H1 (cell line): ENCODE data around the gene HMCN2. TPM values are rescaled to one million over a fixed set of nuclear protein-coding genes. Genes with fewer than 3 reads are reported as not detected.

ENCODE experiments used
- CTCF ChIA-PET: fragments of 300-600 bp; sonication (Branson Sonifier 250); formaldehyde crosslinking; loops from one replicate; lab custom pipeline; 2021; ENCODE audit not compliant: partially characterized antibody; lab: Charles Lee
- POLR2A ChIA-PET: fragments of 300-600 bp; sonication (Branson Sonifier 250); formaldehyde crosslinking; loops from one replicate; lab custom pipeline; 2021; ENCODE audit warnings: inconsistent platforms; ENCODE audit not compliant: partially characterized antibody; lab: Charles Lee
- DNase-seq, 2 experiments: peaks; one replicate each; pipeline versions ENCODE4 v3.0.0 to v3.0.0-alpha.2; 2010 to 2022; ENCODE audit warnings: low spot score in 2 of 2, low read depth in 1 of 2, mixed read lengths in 1 of 2
- FAIRE-seq: peaks from 2 replicates; lab custom pipeline; 2011; peaks lifted over from hg19 to GRCh38; lab: Jason Lieb, UNC
- H2AFZ ChIP-seq: 2 replicates; pipeline ENCODE4 v1.8.1; 2012; ENCODE audit warnings: low read length, inconsistent platforms
- H2AK5ac ChIP-seq: 2 replicates; pipeline ENCODE4 v1.6.1; 2013; ENCODE audit warnings: low read depth, low read length
- H2BK120ac ChIP-seq: replicated peaks from 2 replicates; pipeline ENCODE3; 2013; ENCODE audit warnings: low read depth, low read length, inconsistent platforms
- H2BK12ac ChIP-seq: 2 replicates; pipeline ENCODE4 v1.6.1; 2013; ENCODE audit warnings: low read depth, low read length
- H2BK15ac ChIP-seq: 2 replicates; pipeline ENCODE4 v1.6.1; 2013; ENCODE audit warnings: low read length
- H2BK20ac ChIP-seq: 2 replicates; pipeline ENCODE4 v1.6.1; 2013; ENCODE audit warnings: low read length
- H2BK5ac ChIP-seq: 2 replicates; pipeline ENCODE4 v1.6.1; 2013; ENCODE audit warnings: low read depth, low read length
- H3K14ac ChIP-seq: 2 replicates; pipeline ENCODE4 v1.6.1; 2013; ENCODE audit warnings: inconsistent platforms; ENCODE audit not compliant: insufficient read length
- H3K18ac ChIP-seq: 2 replicates; pipeline ENCODE4 v1.6.1; 2013; ENCODE audit warnings: low read length; ENCODE audit errors: extremely low read depth
- H3K23ac ChIP-seq: 2 replicates; pipeline ENCODE4 v1.6.1; 2013; ENCODE audit warnings: inconsistent platforms; ENCODE audit not compliant: insufficient read length
- H3K23me2 ChIP-seq: 2 replicates; pipeline ENCODE4 v1.6.1; 2013; ENCODE audit warnings: low read depth, low read length
- H3K27ac ChIP-seq: 2 replicates; pipeline ENCODE4 v1.6.1; 2011; ENCODE audit warnings: low read depth, low read length, inconsistent platforms
- H3K27me3 ChIP-seq, 4 experiments: replicated peaks in 1 of 4; 1 replicate in 1 of 4; 2 replicates in 3 of 4; pipeline versions ENCODE4 v1.6.1 to v1.8.1; 2011 to 2013; ENCODE audit warnings: low read length in 3 of 4, mild to moderate bottlenecking in 3 of 4, inconsistent platforms in 2 of 4, mixed read lengths in 2 of 4, moderate library complexity in 1 of 4; ENCODE audit not compliant: control insufficient read depth in 3 of 4, insufficient read depth in 3 of 4; ENCODE audit errors: extremely low read depth in 1 of 4
- H3K36me3 ChIP-seq, 4 experiments: 2 replicates each; pipeline versions ENCODE4 v1.6.1 to v1.8.1; 2011 to 2013; ENCODE audit warnings: mild to moderate bottlenecking in 4 of 4, low read length in 3 of 4, moderate library complexity in 2 of 4, control low read depth in 1 of 4, inconsistent platforms in 1 of 4; ENCODE audit not compliant: insufficient read depth in 4 of 4, control insufficient read depth in 2 of 4
- H3K4ac ChIP-seq: replicated peaks from 2 replicates; pipeline ENCODE3; 2013; ENCODE audit warnings: low read length, low read depth, mixed read lengths, inconsistent platforms; ENCODE audit not compliant: insufficient read length
- H3K4me1 ChIP-seq, 4 experiments: replicated peaks in 1 of 4; 1 replicate in 1 of 4; 2 replicates in 3 of 4; pipeline versions ENCODE4 v1.6.1 to v1.8.1; 2011 to 2013; ENCODE audit warnings: low read length in 3 of 4, inconsistent platforms in 2 of 4, mixed read lengths in 1 of 4; ENCODE audit not compliant: insufficient read depth in 4 of 4, control insufficient read depth in 3 of 4
- H3K4me2 ChIP-seq, 2 experiments: 2 replicates each; pipeline versions ENCODE4 v1.6.1 to v1.8.1; 2011 to 2013; ENCODE audit warnings: low read depth in 2 of 2, low read length in 2 of 2, control low read depth in 1 of 2, inconsistent platforms in 1 of 2, mild to moderate bottlenecking in 1 of 2; ENCODE audit not compliant: insufficient read depth in 1 of 2
- H3K4me3 ChIP-seq, 4 experiments: fragments of 200-600, 300-600 bp in 1 of 4; sonication (generic), shearing (Covaris generic), sonication (Bioruptor Twin) in 1 of 4; 2 replicates each; pipeline versions ENCODE4 v1.5.1 to v1.8.1; 2011 to 2016; ENCODE audit warnings: low read length in 4 of 4, low read depth in 3 of 4, control low read depth in 2 of 4, inconsistent platforms in 2 of 4, mild to moderate bottlenecking in 2 of 4, mixed read lengths in 1 of 4, moderate library complexity in 1 of 4; ENCODE audit not compliant: insufficient read depth in 2 of 4; ENCODE audit errors: extremely low read depth in 1 of 4
- H3K56ac ChIP-seq: replicated peaks from 2 replicates; pipeline ENCODE3; 2013; ENCODE audit warnings: low read depth, mild to moderate bottlenecking, mixed read lengths, low read length, inconsistent platforms; ENCODE audit not compliant: insufficient read length
- H3K79me1 ChIP-seq: 2 replicates; pipeline ENCODE4 v1.6.1; 2013; ENCODE audit warnings: low read depth, low read length, control low read depth
- H3K79me2 ChIP-seq, 2 experiments: 2 replicates each; pipeline versions ENCODE4 v1.6.1 to v1.8.1; 2012 to 2013; ENCODE audit warnings: low read length in 2 of 2, mild to moderate bottlenecking in 2 of 2, inconsistent platforms in 1 of 2; ENCODE audit not compliant: insufficient read depth in 2 of 2, control insufficient read depth in 1 of 2
- H3K9ac ChIP-seq, 4 experiments: replicated peaks in 1 of 4; 1 replicate in 1 of 4; 2 replicates in 3 of 4; pipeline versions ENCODE4 v1.6.1 to v1.8.1; 2011 to 2013; ENCODE audit warnings: low read depth in 3 of 4, low read length in 3 of 4, control low read depth in 2 of 4, mild to moderate bottlenecking in 2 of 4, moderate library complexity in 2 of 4, inconsistent platforms in 1 of 4; ENCODE audit errors: extremely low read depth in 1 of 4
- H3K9me3 ChIP-seq, 2 experiments: 2 replicates each; pipeline versions ENCODE4 v1.6.1 to v1.8.1; 2012 to 2013; ENCODE audit warnings: mild to moderate bottlenecking in 2 of 2, moderate library complexity in 2 of 2, control low read depth in 1 of 2, inconsistent platforms in 1 of 2, low read depth in 1 of 2, low read length in 1 of 2, mixed read lengths in 1 of 2; ENCODE audit not compliant: insufficient read depth in 2 of 2
- H4K20me1 ChIP-seq, 2 experiments: replicated peaks in 1 of 2; 2 replicates each; pipeline versions ENCODE3 to v1.8.1; 2011 to 2013; ENCODE audit warnings: inconsistent platforms in 2 of 2, low read length in 2 of 2, mild to moderate bottlenecking in 1 of 2; ENCODE audit not compliant: insufficient read depth in 2 of 2, control insufficient read depth in 1 of 2
- H4K5ac ChIP-seq: 2 replicates; pipeline ENCODE4 v1.6.1; 2013; ENCODE audit warnings: low read length, low read depth, mixed read lengths, inconsistent platforms; ENCODE audit not compliant: insufficient read length
- H4K8ac ChIP-seq: 2 replicates; pipeline ENCODE4 v1.8.0; 2013; ENCODE audit warnings: mild to moderate bottlenecking, moderate library complexity, low read length, inconsistent platforms; ENCODE audit not compliant: insufficient read depth; ENCODE audit errors: extremely low read depth
- H4K91ac ChIP-seq: replicated peaks from 2 replicates; pipeline ENCODE3; 2013; ENCODE audit warnings: low read length, mixed read lengths, inconsistent platforms; ENCODE audit not compliant: insufficient read length
- CBX5 ChIP-seq: fragments of 300-800, 300-1000 bp; sonication (generic); IDR thresholded peaks from 2 replicates; pipeline ENCODE4 v1.7.1; 2016; ENCODE audit warnings: antibody characterized with exemption, low read length, low read depth
- CBX8 ChIP-seq: fragments of 300-800, 300-1000 bp; sonication (generic); IDR thresholded peaks from 2 replicates; pipeline ENCODE4 v1.7.1; 2016; ENCODE audit warnings: low read depth, low read length, borderline replicate concordance
- CHD2 ChIP-seq: IDR thresholded peaks from 2 replicates; pipeline ENCODE4 v1.6.1; 2012; ENCODE audit warnings: low read length, improper control_type of control experiment
- CREB1 ChIP-seq: IDR thresholded peaks from 2 replicates; pipeline ENCODE4 v1.6.1; 2012; ENCODE audit warnings: inconsistent platforms
- CTBP2 ChIP-seq: IDR thresholded peaks from 2 replicates; pipeline ENCODE4 v1.7.0; 2011; ENCODE audit warnings: borderline replicate concordance, mild to moderate bottlenecking, moderate library complexity, mixed read lengths, low read length; ENCODE audit not compliant: insufficient read depth, insufficient read length
- EGR1 ChIP-seq: IDR thresholded peaks from 2 replicates; pipeline ENCODE4 v1.6.1; 2011; ENCODE audit warnings: low read depth, low read length, borderline replicate concordance
- GTF2F1 ChIP-seq: IDR thresholded peaks from 2 replicates; pipeline ENCODE4 v1.6.1; 2012; ENCODE audit warnings: low read depth, low read length, improper control_type of control experiment, borderline replicate concordance
- JUN ChIP-seq: IDR thresholded peaks from 2 replicates; pipeline ENCODE4 v1.6.1; 2011; ENCODE audit warnings: low read depth, mild to moderate bottlenecking, improper control_type of control experiment, low read length
- NANOG ChIP-seq: IDR thresholded peaks from 2 replicates; pipeline ENCODE4 v1.6.1; 2011; ENCODE audit warnings: low read length, low read depth, mild to moderate bottlenecking, inconsistent platforms; ENCODE audit not compliant: insufficient read depth, poor library complexity, severe bottlenecking
- POLR2A ChIP-seq, 2 experiments: IDR thresholded peaks; 1 replicate in 1 of 2; 2 replicates in 1 of 2; pipeline ENCODE4 v1.6.1; 2011; ENCODE audit warnings: low read depth in 2 of 2, low read length in 2 of 2, mild to moderate bottlenecking in 2 of 2; ENCODE audit errors: control extremely low read depth in 1 of 2
- RFX5 ChIP-seq: IDR thresholded peaks from 2 replicates; pipeline ENCODE4 v1.6.1; 2011; ENCODE audit warnings: low read depth, low read length, improper control_type of control experiment, borderline replicate concordance
- SIX5 ChIP-seq: IDR thresholded peaks from 2 replicates; pipeline ENCODE4 v1.6.1; 2011; ENCODE audit warnings: mild to moderate bottlenecking, low read depth, low read length
- SP1 ChIP-seq: IDR thresholded peaks from 2 replicates; pipeline ENCODE4 v1.6.1; 2011; ENCODE audit warnings: low read depth, low read length
- WGBS, 2 experiments: shearing (Covaris generic) in 1 of 2; methylation state at CpG; one replicate each; pipeline versions ENCODE4 v1.1.6 to v1.1.7; 2013 to 2015; ENCODE audit warnings: low lambda C conversion rate in 2 of 2, mixed read lengths in 2 of 2, inconsistent platforms in 1 of 2, low coverage in 1 of 2, missing lambda C conversion rate in 1 of 2; ENCODE audit not compliant: insufficient replicate concordance in 2 of 2, insufficient coverage in 1 of 2, insufficient read length in 1 of 2; ENCODE audit errors: extremely low coverage in 1 of 2, missing lambda C conversion rate in 1 of 2; 5-methylcytosine and 5-hydroxymethylcytosine counted together
- polyA plus RNA-seq, 7 experiments: library from polyadenylated mRNA; depleted of rRNA in 3 of 7; stranded (reverse) in 5 of 7; unstranded in 2 of 7; fragments of >200 nt in 5 of 7; fragments of 200-250 nt in 2 of 7; gene quantifications; 1 replicate in 5 of 7; 2 replicates in 1 of 7; 4 replicates in 1 of 7; pipeline versions ENCODE4 v1.2.1 to v1.2.3, GENCODE V29; 2011 to 2013; ENCODE audit warnings: missing spikeins in 2 of 7, mixed read lengths in 2 of 7
- total RNA-seq: library from RNA; stranded (reverse); fragmentation: NEBNext Ultra II Directional; extraction: Animal tissue kit (Norgen Biotek cat#: 25700); gene quantifications from 2 replicates; pipeline ENCODE4 v1.2.1, GENCODE V29; 2021
- TF ChIP-seq, protein P1 (sequence below): IDR thresholded peaks from 2 replicates; pipeline ENCODE4 v1.6.1; 2011; ENCODE audit warnings: low read depth, mild to moderate bottlenecking, low read length; ENCODE audit not compliant: insufficient read depth

HMCN2 gene
- total and polyA plus RNA-seq, 2 of the 8 experiments (the other 6 are each of a cell fraction or from before 2014, with no cell fraction given): 5.0 to 9.1 TPM

GRCh38 chr9:130230631-130231030 is 34.9 kb upstream of the HMCN2 start:
- no peak for FAIRE-seq
- Histone ChIP-seq H2BK20ac (no peak overlapping the region), H2BK120ac (no peak overlapping the region), H2BK5ac (no peak overlapping the region), H4K5ac (no peak overlapping the region), H3K4me3 (no peak overlapping the region), H2BK15ac (no peak overlapping the region), H3K27me3 (no peaks in the 10 kb centered on the region), H4K91ac (no peak overlapping the region), H2AK5ac (no peak overlapping the region), H3K4me2 (no peak overlapping the region), H3K14ac (no peak overlapping the region), H3K4ac (no peak overlapping the region), H2BK12ac (no peak overlapping the region), H3K23me2 (0 out of 2 replicates have a peak, but pooled peaks cover 2% of the 10 kb centered on the region), H3K9me3 (peaks cover 4 to 7% of the 10 kb centered on the region in 2 experiments; a peak in 3 of 4 replicates), H4K8ac (no peak overlapping the region), H4K20me1 (no peaks in the 10 kb centered on the region), H2AFZ (no peak overlapping the region), H3K79me2 (no peaks in the 10 kb centered on the region), H3K79me1 (no peaks in the 10 kb centered on the region), H3K4me1 (no peaks in the 10 kb centered on the region; a peak in 1 of 7 replicates), H3K56ac (no peak overlapping the region), H3K9ac (no peak overlapping the region), H3K27ac (no peak overlapping the region), H3K36me3 (peaks cover 0 to 19% (median 7%) of the 10 kb centered on the region in 4 experiments; a peak in 5 of 8 replicates), H3K23ac (no peak overlapping the region), H3K18ac (no peak overlapping the region)
- ChIA-PET POLR2A (no interaction called here), CTCF (interaction anchor here (0.6 to 1.7 kb wide), 6 partner anchors 11 to 465 kb away, joined by 3 to 6 read pairs (median 3); no protein-coding TSS in a partner anchor)
- 77% methylated on average over 1 of the region's 1 CpG; no CpG with 5 or more reads in 1 of the 2 experiments for WGBS, 2 experiments
- DNase-seq: no peak
- TF ChIP-seq NANOG: no peak
- no peak for TF ChIP-seq SIX5
- TF ChIP-seq RFX5: no peak
- no peak for TF ChIP-seq CTBP2
- TF ChIP-seq, protein P1, sequence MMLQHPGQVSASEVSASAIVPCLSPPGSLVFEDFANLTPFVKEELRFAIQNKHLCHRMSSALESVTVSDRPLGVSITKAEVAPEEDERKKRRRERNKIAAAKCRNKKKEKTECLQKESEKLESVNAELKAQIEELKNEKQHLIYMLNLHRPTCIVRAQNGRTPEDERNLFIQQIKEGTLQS: no peak
- TF ChIP-seq POLR2A (IDR thresholded peaks at IDR 0.05; ENCODE audit: control extremely low read depth in 1 of 2, low read depth in 2 of 2, low read length in 2 of 2): no peak
- no peak for TF ChIP-seq CHD2
- TF ChIP-seq CBX8: no peak
- no peak for TF ChIP-seq SP1
- no peak for TF ChIP-seq EGR1
- TF ChIP-seq CREB1: no peak
- no peak for TF ChIP-seq GTF2F1
- TF ChIP-seq JUN: no peak
- TF ChIP-seq CBX5: no peak
